Subcutaneous adipose tissue (tissue), 4 donors: ENCODE measurements around the gene DLG4. TPM values are rescaled to one million over a fixed set of nuclear protein-coding genes. Genes with fewer than 3 reads are reported as not detected.

ENCODE experiments used
- CTCF ChIP-seq: fragments of 450-650 bp; IDR thresholded peaks from one replicate; pipeline ENCODE4 v1.5.1; 2016; ENCODE audit warnings: low read depth, mild to moderate bottlenecking, control low read depth, antibody characterized with exemption, moderate library complexity
- total RNA-seq, 4 donors: library from RNA; depleted of rRNA; stranded (reverse); fragments of >200 nt; gene quantifications; one replicate each; pipeline ENCODE4 v1.1.0, GENCODE V29; 2016

Gene DLG4
- total RNA-seq, 4 donors from 2014 or later, result 3.3 to 17.0 (median 6.9) TPM

- TF ChIP-seq CTCF, result no peak
Measured at GRCh38 chr17:7246779-7247178, 27.1 kb upstream of the DLG4 start.

GRCh38 chr17:7243453-7243729 lies 23.8 kb upstream of the DLG4 start:
- no peak for TF ChIP-seq CTCF

GRCh38 chr17:7242717-7243452 lies 23.2 kb upstream of the DLG4 start:
- no peak for TF ChIP-seq CTCF

- no peak for TF ChIP-seq CTCF
Measured at GRCh38 chr17:7241783-7242716, 22.4 kb upstream of the DLG4 start, which contains the start of gene GABARAP. GABARAP (minus strand) TSS chr17:7242449; CDS start chr17:7242330, 119 bp downstream.

GRCh38 chr17:7241090-7241733 lies 21.6 kb upstream of the DLG4 start:
- TF ChIP-seq CTCF, result no peak

- no peak for TF ChIP-seq CTCF
Measured at GRCh38 chr17:7240375-7240774, 20.7 kb upstream of the DLG4 start.
